T-helper 1 cell treated with Interleukin-12 subunit alpha and Interleukin-12 subunit beta and Interleukin-4 antibody, amounts not matched to agents 30 μg/mL and 1 μg/mL, for 36 hours (primary cell): ENCODE data around the gene ALB.

Experiments used
- H3K27ac Mint-ChIP-seq: one replicate; pipeline ENCODE4 v1.8.0; 2021; ENCODE audit warnings: mild to moderate bottlenecking, mixed read lengths
- H3K27me3 Mint-ChIP-seq: one replicate; pipeline ENCODE4 v1.8.0; 2021; ENCODE audit warnings: low read depth, mixed read lengths
- H3K36me3 Mint-ChIP-seq: one replicate; pipeline ENCODE4 v1.8.0; 2021; ENCODE audit warnings: low read depth, mixed read lengths
- H3K4me1 Mint-ChIP-seq: one replicate; pipeline ENCODE4 v1.8.0; 2021; ENCODE audit warnings: low read depth, mixed read lengths
- H3K4me3 Mint-ChIP-seq: one replicate; pipeline ENCODE4 v1.8.0; 2021; ENCODE audit warnings: mild to moderate bottlenecking, moderate library complexity, mixed read lengths
- H3K9me3 Mint-ChIP-seq: one replicate; pipeline ENCODE4 v1.8.0; 2021; ENCODE audit warnings: mixed read lengths

ALB gene

DNA sequence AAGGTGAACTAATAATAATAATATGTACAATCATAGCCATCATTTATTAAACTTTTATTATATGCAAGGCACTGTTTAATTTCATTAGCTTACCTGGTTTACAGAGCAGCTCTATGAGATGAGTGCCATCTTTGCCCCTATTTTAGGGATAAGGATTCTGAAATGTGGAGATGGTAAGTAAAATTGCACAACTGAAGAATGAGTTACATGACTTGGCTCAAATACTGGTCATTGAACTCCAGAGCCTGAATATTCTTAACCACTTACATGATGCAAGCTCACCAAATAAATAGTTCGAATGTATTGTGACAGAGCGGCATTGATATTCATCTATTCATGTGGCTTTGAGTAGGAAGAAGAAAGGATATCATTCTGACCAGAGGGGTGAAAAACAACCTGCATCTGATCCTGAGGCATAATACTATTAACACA, 11.7 kb downstream of the ALB start:
- Mint-ChIP-seq H3K4me1 (no peaks in the 10 kb centered on the region), H3K4me3 (no peak overlapping the region), H3K36me3 (no peaks in the 10 kb centered on the region), H3K27me3 (no peaks in the 10 kb centered on the region), H3K9me3 (no peaks in the 10 kb centered on the region), H3K27ac (no peak overlapping the region)

DNA sequence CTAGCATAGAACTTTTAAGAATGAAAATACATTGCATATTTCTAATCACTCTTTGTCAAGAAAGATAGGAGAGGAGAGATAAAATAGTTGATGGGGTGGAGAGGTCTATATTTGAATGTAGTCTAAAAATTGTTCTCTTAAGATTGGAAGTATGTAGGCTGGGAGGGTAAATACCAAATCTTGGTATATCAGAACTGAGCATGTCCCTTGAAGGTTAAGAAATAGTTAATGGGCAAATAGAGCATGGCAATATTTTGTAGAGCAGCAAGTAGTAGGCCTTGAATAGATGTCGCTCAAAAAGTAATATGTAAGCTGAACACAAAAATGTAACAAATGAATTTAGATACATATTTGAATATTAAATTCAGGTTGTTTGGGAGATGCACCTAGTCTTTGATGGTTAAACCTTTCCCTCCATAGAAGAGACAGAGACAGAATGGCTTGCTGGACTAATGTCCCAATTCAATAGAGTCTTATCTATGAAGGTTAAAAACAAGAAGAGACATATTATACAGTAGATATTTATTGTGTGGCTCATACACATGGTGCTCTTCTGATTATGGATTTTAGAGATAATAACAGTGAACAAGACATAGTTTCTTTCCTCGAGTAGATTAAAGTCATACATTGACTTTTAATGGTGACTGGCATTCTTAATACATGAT, 12.5 kb downstream of the ALB start:
- H3K27ac Mint-ChIP-seq = no peak overlapping the region
- H3K27me3 Mint-ChIP-seq = no peaks in the 10 kb centered on the region
- H3K36me3 Mint-ChIP-seq = no peaks in the 10 kb centered on the region
- no peaks in the 10 kb centered on the region for H3K9me3 Mint-ChIP-seq
- H3K4me3 Mint-ChIP-seq = no peak overlapping the region
- H3K4me1 Mint-ChIP-seq = no peaks in the 10 kb centered on the region

DNA sequence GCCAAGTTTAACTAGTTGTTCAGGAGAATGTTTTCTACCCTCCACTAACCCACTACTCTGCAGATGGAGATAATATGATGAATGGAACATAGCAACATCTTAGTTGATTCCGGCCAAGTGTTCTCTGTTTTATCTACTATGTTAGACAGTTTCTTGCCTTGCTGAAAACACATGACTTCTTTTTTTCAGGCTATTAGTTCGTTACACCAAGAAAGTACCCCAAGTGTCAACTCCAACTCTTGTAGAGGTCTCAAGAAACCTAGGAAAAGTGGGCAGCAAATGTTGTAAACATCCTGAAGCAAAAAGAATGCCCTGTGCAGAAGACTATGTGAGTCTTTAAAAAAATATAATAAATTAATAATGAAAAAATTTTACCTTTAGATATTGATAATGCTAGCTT, 13.3 kb downstream of the ALB start:
- Mint-ChIP-seq H3K9me3 (no peaks in the 10 kb centered on the region), H3K27ac (no peak overlapping the region), H3K4me1 (no peaks in the 10 kb centered on the region), H3K27me3 (no peaks in the 10 kb centered on the region), H3K4me3 (no peak overlapping the region), H3K36me3 (no peaks in the 10 kb centered on the region)

DNA sequence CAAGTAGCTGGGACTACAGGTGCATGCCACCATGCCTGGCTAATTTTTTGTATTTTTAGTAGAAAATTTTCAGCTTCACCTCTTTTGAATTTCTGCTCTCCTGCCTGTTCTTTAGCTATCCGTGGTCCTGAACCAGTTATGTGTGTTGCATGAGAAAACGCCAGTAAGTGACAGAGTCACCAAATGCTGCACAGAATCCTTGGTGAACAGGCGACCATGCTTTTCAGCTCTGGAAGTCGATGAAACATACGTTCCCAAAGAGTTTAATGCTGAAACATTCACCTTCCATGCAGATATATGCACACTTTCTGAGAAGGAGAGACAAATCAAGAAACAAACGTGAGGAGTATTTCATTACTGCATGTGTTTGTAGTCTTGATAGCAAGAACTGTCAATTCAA, 13.9 kb downstream of the ALB start:
- no peaks in the 10 kb centered on the region for H3K9me3 Mint-ChIP-seq
- no peak overlapping the region for H3K27ac Mint-ChIP-seq
- H3K27me3 Mint-ChIP-seq = no peaks in the 10 kb centered on the region
- H3K36me3 Mint-ChIP-seq = no peaks in the 10 kb centered on the region
- H3K4me1 Mint-ChIP-seq = no peaks in the 10 kb centered on the region
- no peak overlapping the region for H3K4me3 Mint-ChIP-seq

DNA sequence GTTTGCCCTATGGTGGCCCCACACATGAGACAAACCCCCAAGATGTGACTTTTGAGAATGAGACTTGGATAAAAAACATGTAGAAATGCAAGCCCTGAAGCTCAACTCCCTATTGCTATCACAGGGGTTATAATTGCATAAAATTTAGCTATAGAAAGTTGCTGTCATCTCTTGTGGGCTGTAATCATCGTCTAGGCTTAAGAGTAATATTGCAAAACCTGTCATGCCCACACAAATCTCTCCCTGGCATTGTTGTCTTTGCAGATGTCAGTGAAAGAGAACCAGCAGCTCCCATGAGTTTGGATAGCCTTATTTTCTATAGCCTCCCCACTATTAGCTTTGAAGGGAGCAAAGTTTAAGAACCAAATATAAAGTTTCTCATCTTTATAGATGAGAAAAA, 14.6 kb downstream of the ALB start:
- Mint-ChIP-seq H3K27ac (no peak overlapping the region), H3K27me3 (no peaks in the 10 kb centered on the region), H3K36me3 (no peaks in the 10 kb centered on the region), H3K4me3 (no peak overlapping the region), H3K4me1 (no peaks in the 10 kb centered on the region), H3K9me3 (no peaks in the 10 kb centered on the region)

DNA sequence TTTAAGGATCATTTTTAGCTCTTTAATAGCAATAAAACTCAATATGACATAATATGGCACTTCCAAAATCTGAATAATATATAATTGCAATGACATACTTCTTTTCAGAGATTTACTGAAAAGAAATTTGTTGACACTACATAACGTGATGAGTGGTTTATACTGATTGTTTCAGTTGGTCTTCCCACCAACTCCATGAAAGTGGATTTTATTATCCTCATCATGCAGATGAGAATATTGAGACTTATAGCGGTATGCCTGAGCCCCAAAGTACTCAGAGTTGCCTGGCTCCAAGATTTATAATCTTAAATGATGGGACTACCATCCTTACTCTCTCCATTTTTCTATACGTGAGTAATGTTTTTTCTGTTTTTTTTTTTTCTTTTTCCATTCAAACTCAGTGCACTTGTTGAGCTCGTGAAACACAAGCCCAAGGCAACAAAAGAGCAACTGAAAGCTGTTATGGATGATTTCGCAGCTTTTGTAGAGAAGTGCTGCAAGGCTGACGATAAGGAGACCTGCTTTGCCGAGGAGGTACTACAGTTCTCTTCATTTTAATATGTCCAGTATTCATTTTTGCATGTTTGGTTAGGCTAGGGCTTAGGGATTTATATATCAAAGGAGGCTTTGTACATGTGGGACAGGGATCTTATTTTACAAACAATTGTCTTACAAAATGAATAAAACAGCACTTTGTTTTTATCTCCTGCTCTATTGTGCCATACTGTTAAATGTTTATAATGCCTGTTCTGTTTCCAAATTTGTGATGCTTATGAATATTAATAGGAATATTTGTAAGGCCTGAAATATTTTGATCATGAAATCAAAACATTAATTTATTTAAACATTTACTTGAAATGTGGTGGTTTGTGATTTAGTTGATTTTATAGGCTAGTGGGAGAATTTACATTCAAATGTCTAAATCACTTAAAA, 15.3 kb downstream of the ALB start:
- H3K36me3 Mint-ChIP-seq = no peaks in the 10 kb centered on the region
- no peaks in the 10 kb centered on the region for H3K9me3 Mint-ChIP-seq
- no peaks in the 10 kb centered on the region for H3K27me3 Mint-ChIP-seq
- H3K27ac Mint-ChIP-seq = no peak overlapping the region
- no peak overlapping the region for H3K4me3 Mint-ChIP-seq
- H3K4me1 Mint-ChIP-seq = no peaks in the 10 kb centered on the region

DNA sequence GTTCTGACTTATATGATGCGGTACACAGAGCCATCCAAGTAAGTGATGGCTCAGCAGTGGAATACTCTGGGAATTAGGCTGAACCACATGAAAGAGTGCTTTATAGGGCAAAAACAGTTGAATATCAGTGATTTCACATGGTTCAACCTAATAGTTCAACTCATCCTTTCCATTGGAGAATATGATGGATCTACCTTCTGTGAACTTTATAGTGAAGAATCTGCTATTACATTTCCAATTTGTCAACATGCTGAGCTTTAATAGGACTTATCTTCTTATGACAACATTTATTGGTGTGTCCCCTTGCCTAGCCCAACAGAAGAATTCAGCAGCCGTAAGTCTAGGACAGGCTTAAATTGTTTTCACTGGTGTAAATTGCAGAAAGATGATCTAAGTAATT, 16.5 kb downstream of the ALB start:
- Mint-ChIP-seq H3K9me3 (no peaks in the 10 kb centered on the region), H3K4me1 (no peaks in the 10 kb centered on the region), H3K36me3 (no peaks in the 10 kb centered on the region), H3K4me3 (no peak overlapping the region), H3K27ac (no peak overlapping the region), H3K27me3 (no peaks in the 10 kb centered on the region)

DNA sequence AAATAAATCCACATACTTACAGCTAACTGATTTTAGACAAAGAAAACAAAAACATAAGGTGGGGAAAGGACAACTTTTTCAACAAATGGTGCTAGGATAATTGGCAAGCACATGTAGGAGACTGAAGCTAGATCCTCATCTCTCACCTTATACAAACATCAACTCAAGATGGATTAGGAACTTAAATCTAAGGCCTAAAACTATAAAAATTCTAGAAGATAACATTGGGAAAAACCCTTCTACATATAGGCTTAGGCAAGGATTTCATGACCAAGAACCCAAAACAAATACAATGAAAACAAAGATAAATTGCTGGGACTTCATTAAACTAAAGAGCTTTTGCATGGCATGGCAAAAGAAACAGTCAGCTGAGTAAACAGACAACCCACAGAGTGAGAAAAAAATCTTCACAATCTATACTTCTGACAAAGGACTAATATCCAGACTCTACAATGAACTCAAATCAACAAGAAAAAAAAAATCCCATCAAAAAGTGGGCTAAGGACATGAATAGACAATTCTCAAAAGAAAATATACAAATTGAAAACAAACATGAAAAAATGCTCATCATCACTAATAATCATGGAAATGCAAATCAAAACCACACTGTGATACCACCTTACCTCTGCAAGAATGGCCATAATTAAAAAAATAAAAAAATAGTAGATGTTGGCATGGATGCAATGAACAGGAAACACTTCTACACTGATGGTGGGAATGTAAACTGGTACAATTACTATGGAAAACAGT, 17.8 kb downstream of the ALB start:
- no peaks in the 10 kb centered on the region for H3K27me3 Mint-ChIP-seq
- H3K27ac Mint-ChIP-seq = no peak overlapping the region
- H3K4me1 Mint-ChIP-seq = no peaks in the 10 kb centered on the region
- no peaks in the 10 kb centered on the region for H3K9me3 Mint-ChIP-seq
- no peak overlapping the region for H3K4me3 Mint-ChIP-seq
- no peaks in the 10 kb centered on the region for H3K36me3 Mint-ChIP-seq

DNA sequence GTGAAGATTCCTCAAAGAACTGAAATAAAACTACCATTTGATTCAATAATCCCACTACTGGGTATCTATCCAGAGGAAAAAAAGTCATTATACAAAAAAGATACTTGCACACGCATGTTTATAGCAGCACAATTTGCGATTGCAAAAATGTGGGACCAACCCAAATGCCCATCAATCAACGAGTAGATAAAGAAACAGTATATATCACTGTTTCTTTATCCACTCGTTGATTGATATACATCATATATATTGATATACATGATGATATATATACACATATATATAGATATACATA, 18.3 kb downstream of the ALB start:
- H3K4me1 Mint-ChIP-seq = no peaks in the 10 kb centered on the region
- no peak overlapping the region for H3K4me3 Mint-ChIP-seq
- H3K9me3 Mint-ChIP-seq = no peaks in the 10 kb centered on the region
- no peak overlapping the region for H3K27ac Mint-ChIP-seq
- no peaks in the 10 kb centered on the region for H3K27me3 Mint-ChIP-seq
- H3K36me3 Mint-ChIP-seq = no peaks in the 10 kb centered on the region

DNA sequence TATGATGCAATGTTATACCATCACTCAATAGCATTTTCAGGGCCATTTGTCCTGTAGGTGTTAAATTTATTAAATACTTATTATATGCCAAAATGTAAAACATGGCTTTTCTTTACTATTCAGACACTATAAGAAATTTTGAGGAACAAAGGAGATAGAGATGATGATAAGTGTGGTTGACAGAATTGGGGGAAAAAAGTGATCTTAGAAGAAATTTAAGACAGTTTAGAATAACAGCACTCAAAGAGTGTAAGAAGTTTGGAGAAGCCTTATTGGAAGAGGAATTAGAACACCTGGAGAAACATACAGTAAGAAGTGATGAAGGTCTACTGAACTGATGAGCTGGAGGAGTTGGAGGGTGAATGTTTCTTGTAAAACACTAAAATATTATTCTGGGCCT, 19.1 kb downstream of the ALB start:
- no peaks in the 10 kb centered on the region for H3K4me1 Mint-ChIP-seq
- no peak overlapping the region for H3K4me3 Mint-ChIP-seq
- no peaks in the 10 kb centered on the region for H3K36me3 Mint-ChIP-seq
- no peaks in the 10 kb centered on the region for H3K27me3 Mint-ChIP-seq
- H3K27ac Mint-ChIP-seq = no peak overlapping the region
- H3K9me3 Mint-ChIP-seq = no peaks in the 10 kb centered on the region

DNA sequence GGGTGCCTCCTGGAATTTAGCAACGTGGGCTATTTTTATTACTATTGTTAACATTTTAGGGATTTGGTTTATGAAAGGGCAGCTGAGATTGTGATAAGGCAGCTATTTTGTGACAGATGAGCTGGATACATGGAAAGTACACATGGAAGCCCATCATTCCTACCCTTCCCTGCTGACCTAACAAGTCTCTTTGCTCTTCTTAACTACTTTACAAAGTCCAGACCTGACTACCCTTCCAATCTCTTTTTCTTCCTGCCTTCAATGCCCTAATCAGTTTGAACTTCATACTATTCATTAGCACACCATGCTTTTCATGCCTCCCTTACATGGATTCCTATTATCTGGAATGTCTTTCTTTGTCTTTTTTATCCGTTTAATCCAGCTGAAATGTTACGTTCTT, 22.6 kb downstream of the ALB start:
- Mint-ChIP-seq H3K27ac (no peak overlapping the region), H3K36me3 (no peaks in the 10 kb centered on the region), H3K9me3 (no peaks in the 10 kb centered on the region), H3K27me3 (no peaks in the 10 kb centered on the region), H3K4me1 (no peaks in the 10 kb centered on the region), H3K4me3 (no peak overlapping the region)

DNA sequence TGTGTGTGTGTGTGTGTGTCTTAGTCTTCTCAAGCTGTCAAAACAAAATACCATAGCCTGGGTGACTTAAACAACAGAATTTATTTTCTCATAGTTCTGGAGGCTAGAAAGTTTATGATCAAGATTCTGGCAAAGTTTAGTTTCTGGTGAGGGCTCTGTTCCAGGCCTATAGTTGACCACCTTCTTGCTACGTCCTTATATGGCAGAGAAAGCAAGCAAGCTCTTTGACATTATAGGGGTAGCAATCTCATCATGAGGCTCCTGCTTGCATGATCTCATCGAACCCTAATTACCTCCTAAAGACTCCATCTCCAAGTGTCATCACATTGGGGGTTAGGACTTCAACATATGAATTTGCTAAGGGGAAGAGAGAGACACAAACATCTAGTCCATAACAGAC, 25.0 kb downstream of the ALB start:
- no peaks in the 10 kb centered on the region for H3K9me3 Mint-ChIP-seq
- H3K4me1 Mint-ChIP-seq = no peaks in the 10 kb centered on the region
- H3K27me3 Mint-ChIP-seq = no peaks in the 10 kb centered on the region
- no peak overlapping the region for H3K4me3 Mint-ChIP-seq
- H3K36me3 Mint-ChIP-seq = no peaks in the 10 kb centered on the region
- H3K27ac Mint-ChIP-seq = no peak overlapping the region

DNA sequence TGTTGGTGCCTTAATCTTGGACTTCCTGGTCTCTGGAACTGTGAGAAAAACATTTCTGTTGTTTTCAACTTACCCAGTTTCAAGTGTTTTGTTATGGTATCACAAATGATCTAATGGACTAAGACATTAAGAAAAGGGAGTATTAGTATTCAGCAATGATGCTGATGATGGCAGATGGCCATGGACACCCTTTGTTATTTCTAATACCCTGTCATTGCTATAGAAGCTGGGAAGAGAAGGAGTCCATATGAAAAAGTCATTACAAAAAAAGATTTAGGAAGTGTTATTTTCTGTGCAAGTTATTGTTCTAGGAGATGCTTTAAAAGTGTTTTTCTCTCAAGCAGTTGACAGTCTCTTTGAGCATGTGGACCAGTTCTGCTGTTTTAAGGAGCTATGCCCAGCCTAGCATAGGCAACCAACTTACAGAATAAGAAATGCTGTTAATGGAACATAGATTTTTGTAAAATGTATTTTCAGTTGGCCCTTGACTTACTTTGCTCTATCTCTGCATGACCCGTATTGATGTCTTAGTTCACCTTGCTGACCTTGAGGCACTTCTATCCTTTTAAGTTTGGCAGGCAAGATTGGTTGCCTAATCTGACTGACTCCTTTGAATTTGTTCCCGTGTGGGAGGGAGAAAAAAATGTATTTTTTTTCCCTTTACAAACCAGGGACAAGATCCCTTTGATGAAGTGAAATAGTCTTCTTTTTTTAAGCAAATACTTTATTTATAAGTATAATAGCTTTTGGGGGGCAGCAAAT, 25.9 kb downstream of the ALB start:
- no peaks in the 10 kb centered on the region for H3K9me3 Mint-ChIP-seq
- peaks cover under 1% of the 10 kb centered on the region for H3K27me3 Mint-ChIP-seq
- H3K4me3 Mint-ChIP-seq = no peak overlapping the region
- H3K36me3 Mint-ChIP-seq = no peaks in the 10 kb centered on the region
- no peak overlapping the region for H3K27ac Mint-ChIP-seq
- H3K4me1 Mint-ChIP-seq = no peaks in the 10 kb centered on the region

DNA sequence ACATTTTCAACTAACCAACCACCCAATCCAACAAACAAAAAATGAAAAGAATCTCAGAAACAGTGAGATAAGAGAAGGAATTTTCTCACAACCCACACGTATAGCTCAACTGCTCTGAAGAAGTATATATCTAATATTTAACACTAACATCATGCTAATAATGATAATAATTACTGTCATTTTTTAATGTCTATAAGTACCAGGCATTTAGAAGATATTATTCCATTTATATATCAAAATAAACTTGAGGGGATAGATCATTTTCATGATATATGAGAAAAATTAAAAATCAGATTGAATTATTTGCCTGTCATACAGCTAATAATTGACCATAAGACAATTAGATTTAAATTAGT, 27.7 kb downstream of the ALB start:
- peaks cover 3% of the 10 kb centered on the region for H3K27me3 Mint-ChIP-seq
- H3K4me3 Mint-ChIP-seq = no peak overlapping the region
- no peaks in the 10 kb centered on the region for H3K9me3 Mint-ChIP-seq
- H3K4me1 Mint-ChIP-seq = no peaks in the 10 kb centered on the region
- no peaks in the 10 kb centered on the region for H3K36me3 Mint-ChIP-seq
- H3K27ac Mint-ChIP-seq = no peak overlapping the region
